ENCODE data around the gene SLC36A4. TPM values are rescaled to one million over a fixed set of nuclear protein-coding genes. Genes with fewer than 3 reads are reported as not detected.

SLC36A4 gene
- total and polyA plus RNA-seq, 9 of the 15 experiments (the other 6 are each of a cell fraction or from before 2014, with no cell fraction given): 1.4 to 8.0 (median 5.4) TPM

GRCh38 chr11:93196816-93197379 lies 893 bp downstream of the SLC36A4 start (continued):
- TF ChIP-seq IRF1 (CRISPR knock-in tag; IDR thresholded peaks at IDR 0.05; ENCODE audit: borderline replicate concordance) (no peak), CUX1 (CRISPR knock-in tag; IDR thresholded peaks at IDR 0.05) (no peak), TSHZ1 (CRISPR knock-in tag; IDR thresholded peaks at IDR 0.05) (no peak), HDAC1 (IDR thresholded peaks at IDR 0.05) (no peak), HINFP (tag; conservative IDR thresholded peaks at IDR 0.05; ENCODE audit: low read depth) (no peak), NFRKB (IDR thresholded peaks at IDR 0.05; ENCODE audit: low read depth) (peak; percentile 24; the same call in 1 of the 2 replicates), ZFX (CRISPR knock-in tag; IDR thresholded peaks at IDR 0.05) (no peak), DACH1 (IDR thresholded peaks at IDR 0.05; ENCODE audit: partially characterized antibody) (peak; percentile 73), KAT7 (CRISPR knock-in tag; IDR thresholded peaks at IDR 0.05; ENCODE audit: borderline replicate concordance) (no peak), GATAD2B (IDR thresholded peaks at IDR 0.05; ENCODE audit: borderline replicate concordance) (no peak), ILF3 (IDR thresholded peaks at IDR 0.05; ENCODE audit: borderline replicate concordance) (no peak), CBFB (CRISPR knock-in tag; IDR thresholded peaks at IDR 0.05) (no peak), C11orf30 (IDR thresholded peaks at IDR 0.05; ENCODE audit: low read depth) (no peak), CTCF (IDR thresholded peaks at IDR 0.05 in 2 of 3, conservative IDR thresholded peaks at IDR 0.05 in 1 of 3; ENCODE audit: insufficient read depth in 2 of 3, low read depth in 1 of 3, low read length in 3 of 3) (peak in 2 of 3 experiments; percentile 26 to 29; a peak in 1 of 6 replicates)
